ENCODE results near the gene COL4A2. TPM values are rescaled to one million over a fixed set of nuclear protein-coding genes. Genes with fewer than 3 reads are reported as not detected.

Gene COL4A2
- total RNA-seq, 1 donor from 2014 or later, result 1,736 TPM

GRCh38 chr13:110377178-110377825 is 70.2 kb downstream of the COL4A2 start:
- Histone ChIP-seq H3K36me3 (ENCODE audit: control insufficient read depth, insufficient read depth, low read length) (no peaks in the 10 kb centered on the region), H3K27me3 (ENCODE audit: control insufficient read depth, insufficient read depth, low read length) (no peaks in the 10 kb centered on the region), H3K4me3 (ENCODE audit: low read depth, low read length) (no peak overlapping the region)
- DNase-seq (ENCODE audit: low read depth), result no peak
- TF ChIP-seq CTCF (IDR thresholded peaks at IDR 0.05; ENCODE audit: insufficient read depth, low read length, poor library complexity, severe bottlenecking), result no peak

GRCh38 chr13:110377826-110378201 is 70.7 kb downstream of the COL4A2 start:
- Histone ChIP-seq H3K27me3 (ENCODE audit: control insufficient read depth, insufficient read depth, low read length) (no peaks in the 10 kb centered on the region), H3K36me3 (ENCODE audit: control insufficient read depth, insufficient read depth, low read length) (no peaks in the 10 kb centered on the region), H3K4me3 (ENCODE audit: low read depth, low read length) (no peak overlapping the region)
- no peak for DNase-seq (ENCODE audit: low read depth)
- no peak for TF ChIP-seq CTCF (IDR thresholded peaks at IDR 0.05; ENCODE audit: insufficient read depth, low read length, poor library complexity, severe bottlenecking)

GRCh38 chr13:110379358-110379757 is 72.3 kb downstream of the COL4A2 start:
- no peaks in the 10 kb centered on the region for H3K36me3 ChIP-seq (ENCODE audit: control insufficient read depth, insufficient read depth, low read length)
- no peak for DNase-seq (ENCODE audit: low read depth)
- H3K4me3 ChIP-seq (ENCODE audit: low read depth, low read length), result no peak overlapping the region
- no peak for TF ChIP-seq CTCF (IDR thresholded peaks at IDR 0.05; ENCODE audit: insufficient read depth, low read length, poor library complexity, severe bottlenecking)
- H3K27me3 ChIP-seq (ENCODE audit: control insufficient read depth, insufficient read depth, low read length), result no peaks in the 10 kb centered on the region

GRCh38 chr13:110379905-110380341 is 72.8 kb downstream of the COL4A2 start:
- no peaks in the 10 kb centered on the region for H3K27me3 ChIP-seq (ENCODE audit: control insufficient read depth, insufficient read depth, low read length)
- no peak overlapping the region for H3K4me3 ChIP-seq (ENCODE audit: low read depth, low read length)
- no peak for DNase-seq (ENCODE audit: low read depth)
- peaks cover 1% of the 10 kb centered on the region for H3K36me3 ChIP-seq (ENCODE audit: control insufficient read depth, insufficient read depth, low read length)
- no peak for TF ChIP-seq CTCF (IDR thresholded peaks at IDR 0.05; ENCODE audit: insufficient read depth, low read length, poor library complexity, severe bottlenecking)

GRCh38 chr13:110380359-110381028 is 73.4 kb downstream of the COL4A2 start:
- DNase-seq (ENCODE audit: low read depth), result no peak
- Histone ChIP-seq H3K27me3 (ENCODE audit: control insufficient read depth, insufficient read depth, low read length) (no peaks in the 10 kb centered on the region), H3K4me3 (ENCODE audit: low read depth, low read length) (no peak overlapping the region), H3K36me3 (ENCODE audit: control insufficient read depth, insufficient read depth, low read length) (peaks cover 1% of the 10 kb centered on the region)
- no peak for TF ChIP-seq CTCF (IDR thresholded peaks at IDR 0.05; ENCODE audit: insufficient read depth, low read length, poor library complexity, severe bottlenecking)

- TF ChIP-seq CTCF (IDR thresholded peaks at IDR 0.05; ENCODE audit: insufficient read depth, low read length, poor library complexity, severe bottlenecking), result no peak
- DNase-seq (ENCODE audit: low read depth), result no peak
- Histone ChIP-seq H3K36me3 (ENCODE audit: control insufficient read depth, insufficient read depth, low read length) (peaks cover 1% of the 10 kb centered on the region), H3K27me3 (ENCODE audit: control insufficient read depth, insufficient read depth, low read length) (no peaks in the 10 kb centered on the region), H3K4me3 (ENCODE audit: low read depth, low read length) (no peak overlapping the region)
Observed at GRCh38 chr13:110381029-110381360, 73.9 kb downstream of the COL4A2 start.
